OCI-LY3 (cell line): ENCODE measurements around the gene CHST11.

Source experiments
- H2AFZ ChIP-seq: fragments of 200-600, 300-600 bp; shearing (Covaris generic); 2 replicates; pipeline ENCODE4 v1.6.0; 2014; ENCODE audit warnings: antibody characterized with exemption, low read depth, low read length
- H3K27ac ChIP-seq: fragments of 200-600, 300-600 bp; sonication (generic); 2 replicates; pipeline ENCODE4 v1.5.1; 2014; ENCODE audit warnings: mild to moderate bottlenecking, low read length, moderate library complexity, mixed read lengths
- H3K27me3 ChIP-seq: fragments of 200-600, 300-600 bp; sonication (generic); 2 replicates; pipeline ENCODE4 v1.6.1; 2014; ENCODE audit warnings: low read depth, low read length, mixed read lengths
- H3K36me3 ChIP-seq: fragments of 200-600, 300-600 bp; sonication (generic); replicated peaks from 2 replicates; pipeline ENCODE3; 2014; ENCODE audit warnings: low read depth, low read length, mixed read lengths
- H3K4me1 ChIP-seq: fragments of 300-600, 200-600 bp; sonication (generic); 2 replicates; pipeline ENCODE4 v1.6.1; 2014; ENCODE audit warnings: low read length, mixed read lengths
- H3K4me2 ChIP-seq: fragments of 200-600, 300-600 bp; sonication (generic); 2 replicates; pipeline ENCODE4 v1.6.1; 2014; ENCODE audit warnings: low read length, mixed read lengths
- H3K4me3 ChIP-seq: fragments of 300-600, 200-600 bp; sonication (generic); 2 replicates; pipeline ENCODE4 v1.5.1; 2014; ENCODE audit warnings: antibody characterized with exemption, mild to moderate bottlenecking, low read length, moderate library complexity
- H3K79me2 ChIP-seq: fragments of 300-600, 200-600 bp; shearing (Covaris generic); 2 replicates; pipeline ENCODE4 v1.6.1; 2014; ENCODE audit warnings: mild to moderate bottlenecking, low read length, mixed read lengths
- H3K9ac ChIP-seq: fragments of 300-600, 200-600 bp; shearing (Covaris generic); 2 replicates; pipeline ENCODE4 v1.6.0; 2014; ENCODE audit warnings: mild to moderate bottlenecking, low read length, moderate library complexity
- H3K9me3 ChIP-seq: fragments of 200-600, 300-600 bp; shearing (Covaris generic); 2 replicates; pipeline ENCODE4 v1.6.1; 2014; ENCODE audit warnings: low read length, mixed read lengths; ENCODE audit not compliant: insufficient read depth
- H4K20me1 ChIP-seq: fragments of 200-600, 300-600 bp; sonication (generic); 2 replicates; pipeline ENCODE4 v1.6.1; 2016; ENCODE audit warnings: low read length, mixed read lengths; ENCODE audit not compliant: insufficient read depth
- CTCF ChIP-seq: fragments of 200-600, 300-600 bp; sonication (generic); IDR thresholded peaks from 2 replicates; pipeline ENCODE4 v1.5.1; 2014; ENCODE audit warnings: antibody characterized with exemption, low read length, low read depth
- EZH2phosphoT487 ChIP-seq: fragments of 200-600 bp; shearing (Covaris generic); IDR thresholded peaks from 2 replicates; pipeline ENCODE4 v1.6.1; 2018; ENCODE audit warnings: antibody characterized with exemption, mixed run types, low read depth

CHST11 gene

GRCh38 chr12:104672501-104673265 is 215.9 kb downstream of the CHST11 start:
- Histone ChIP-seq H3K4me1 (peaks cover 68% of the 10 kb centered on the region), H3K4me3 (no peak overlapping the region), H2AFZ (0 out of 2 replicates have a peak overlapping the region, but pooled peaks have one; percentile 2), H3K27me3 (no peaks in the 10 kb centered on the region), H3K36me3 (no peaks in the 10 kb centered on the region), H3K9ac (peak overlapping the region; percentile 79; the same call in 1 of the 2 replicates), H3K9me3 (no peaks in the 10 kb centered on the region), H3K27ac (peak overlapping the region; percentile 94), H4K20me1 (no peaks in the 10 kb centered on the region), H3K79me2 (no peaks in the 10 kb centered on the region), H3K4me2 (peak overlapping the region; percentile 89)
- no peak for TF ChIP-seq CTCF
- no peak for TF ChIP-seq EZH2phosphoT487

DNA sequence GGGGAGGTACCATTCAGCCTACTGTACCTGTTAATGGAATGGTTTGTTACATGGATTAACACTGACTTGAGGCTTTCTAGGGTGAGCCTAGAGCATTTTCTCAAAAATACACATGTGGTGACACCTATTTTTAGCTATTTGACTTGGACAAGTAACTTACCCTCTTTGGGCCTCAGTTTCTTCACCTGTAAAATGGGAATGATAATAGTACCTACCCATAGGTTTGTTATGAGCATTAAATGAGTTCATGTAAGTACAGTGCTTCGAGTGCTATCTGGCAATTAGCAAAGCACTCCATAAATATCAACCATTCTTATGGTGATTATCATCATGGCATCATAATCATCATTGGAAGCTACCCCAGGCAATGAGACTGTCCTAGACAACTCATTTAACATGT is 216.5 kb downstream of the CHST11 start:
- H3K9ac ChIP-seq = no peak overlapping the region
- no peaks in the 10 kb centered on the region for H3K9me3 ChIP-seq
- no peak overlapping the region for H3K4me3 ChIP-seq
- TF ChIP-seq EZH2phosphoT487 (no peak), CTCF (no peak)
- H3K36me3 ChIP-seq = no peaks in the 10 kb centered on the region
- no peaks in the 10 kb centered on the region for H3K79me2 ChIP-seq
- no peak overlapping the region for H2AFZ ChIP-seq
- H3K4me2 ChIP-seq = no peak overlapping the region
- H3K27ac ChIP-seq = no peak overlapping the region
- H3K4me1 ChIP-seq = peaks cover 71% of the 10 kb centered on the region
- no peaks in the 10 kb centered on the region for H4K20me1 ChIP-seq
- no peaks in the 10 kb centered on the region for H3K27me3 ChIP-seq

DNA sequence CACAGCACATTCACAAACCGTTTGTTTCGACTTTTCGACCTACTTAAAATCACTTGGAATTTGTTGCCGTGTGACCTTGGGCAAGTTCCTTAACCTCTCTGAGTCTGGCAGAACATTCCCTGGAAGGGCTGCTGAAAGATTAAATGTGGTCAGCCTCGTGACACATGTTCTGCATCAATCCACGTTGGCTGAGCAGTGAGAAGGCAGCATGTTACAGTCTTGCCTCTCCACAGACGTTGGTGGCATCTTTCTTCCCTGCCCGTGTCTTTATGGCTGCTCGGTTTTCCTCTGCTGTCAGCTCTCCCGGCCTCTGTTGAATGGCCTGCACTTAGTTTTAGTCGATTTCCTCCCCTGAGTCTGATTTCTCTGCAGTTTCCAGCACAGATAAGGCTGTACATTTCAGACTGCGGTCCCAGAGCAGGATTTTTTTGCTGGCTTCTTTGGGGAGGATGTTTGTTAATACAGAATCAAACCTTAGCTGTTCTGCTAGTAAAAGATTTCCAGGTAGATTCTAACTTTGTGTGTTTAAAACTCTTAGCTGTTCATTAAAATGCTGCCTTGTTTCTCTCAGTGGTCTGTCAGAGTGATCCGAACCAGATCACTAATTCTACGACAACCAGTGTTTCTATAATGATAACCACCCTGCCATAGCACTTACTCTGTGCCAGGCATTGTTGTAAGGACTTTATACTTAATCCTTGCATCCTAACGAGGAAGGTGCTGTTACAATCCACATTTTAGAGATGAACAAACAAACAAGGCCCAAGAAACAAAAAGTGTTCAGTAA is 217.1 kb downstream of the CHST11 start:
- H4K20me1 ChIP-seq = no peaks in the 10 kb centered on the region
- H2AFZ ChIP-seq = no peak overlapping the region
- H3K27me3 ChIP-seq = no peaks in the 10 kb centered on the region
- H3K4me3 ChIP-seq = no peak overlapping the region
- H3K27ac ChIP-seq = no peak overlapping the region
- peaks cover 72% of the 10 kb centered on the region for H3K4me1 ChIP-seq
- H3K36me3 ChIP-seq = no peaks in the 10 kb centered on the region
- no peak overlapping the region for H3K4me2 ChIP-seq
- no peak overlapping the region for H3K9ac ChIP-seq
- H3K79me2 ChIP-seq = no peaks in the 10 kb centered on the region
- TF ChIP-seq CTCF = no peak
- no peak for TF ChIP-seq EZH2phosphoT487
- no peaks in the 10 kb centered on the region for H3K9me3 ChIP-seq

DNA sequence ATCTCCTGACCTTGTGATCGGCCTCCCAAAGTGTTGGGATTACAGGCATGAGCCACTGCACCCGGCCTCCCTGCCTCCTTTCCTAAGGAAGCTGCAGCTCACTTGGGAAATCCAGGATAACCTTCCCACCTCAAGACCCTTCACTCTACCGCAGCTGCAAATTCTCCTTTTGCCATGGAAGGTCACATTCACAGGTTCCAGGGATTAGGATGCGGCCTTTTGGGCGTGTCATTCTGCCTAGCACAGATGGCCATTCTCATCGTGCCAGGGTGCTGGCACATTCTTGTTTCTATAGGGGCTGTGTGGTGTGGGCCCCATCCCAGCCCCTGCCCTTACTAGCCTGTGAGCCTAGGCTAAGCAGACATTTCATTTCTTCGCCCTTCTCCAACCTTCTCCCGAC is 219.9 kb downstream of the CHST11 start:
- no peak overlapping the region for H3K27ac ChIP-seq
- H2AFZ ChIP-seq = no peak overlapping the region
- no peaks in the 10 kb centered on the region for H4K20me1 ChIP-seq
- H3K9me3 ChIP-seq = no peaks in the 10 kb centered on the region
- peak overlapping the region; percentile 48; the same call in 1 of the 2 replicates for H3K4me2 ChIP-seq
- no peak overlapping the region for H3K9ac ChIP-seq
- H3K79me2 ChIP-seq = no peaks in the 10 kb centered on the region
- H3K4me1 ChIP-seq = peaks cover 59% of the 10 kb centered on the region
- H3K36me3 ChIP-seq = no peaks in the 10 kb centered on the region
- no peak for TF ChIP-seq CTCF
- no peak for TF ChIP-seq EZH2phosphoT487
- H3K27me3 ChIP-seq = no peaks in the 10 kb centered on the region
- no peak overlapping the region for H3K4me3 ChIP-seq
